Endothelial cell of umbilical vein (primary cell): ENCODE results near the gene CHCHD4. TPM values are rescaled to one million over a fixed set of nuclear protein-coding genes. Genes with fewer than 3 reads are reported as not detected.

ENCODE experiments used
- BruUV-seq: library from RNA; stranded (reverse); fragments of 400-500 nt; replicated peaks from 2 replicates; lab custom pipeline; 2021; lab: Mats Ljungman, UMichigan
- CTCF ChIA-PET: fragments of 300-600, 350-600 bp; sonication (Branson Sonifier 250); formaldehyde crosslinking; loops from one replicate; lab custom pipeline; 2021; ENCODE audit warnings: antibody characterized with exemption, inconsistent platforms; lab: Charles Lee
- POLR2A ChIA-PET: fragments of 300-600, 350-600 bp; sonication (Branson Sonifier 250); formaldehyde crosslinking; loops from one replicate; lab custom pipeline; 2021; ENCODE audit warnings: antibody characterized with exemption, inconsistent platforms; lab: Charles Lee
- DNase-seq: peaks from one replicate; pipeline ENCODE4 v3.0.0-alpha.2; 2011; ENCODE audit warnings: low read depth, low spot score
- FAIRE-seq: peaks from 2 replicates; lab custom pipeline; 2011; peaks lifted over from hg19 to GRCh38; lab: Jason Lieb, UNC
- H2AFZ ChIP-seq: 2 replicates; pipeline ENCODE4 v1.6.0; 2012; ENCODE audit warnings: low read depth, low read length, control low read depth, inconsistent platforms
- H3K27ac ChIP-seq: 2 replicates; pipeline ENCODE4 v1.5.1; 2011; ENCODE audit warnings: low read depth, mild to moderate bottlenecking, control low read depth, low read length, moderate library complexity; ENCODE audit not compliant: insufficient read depth
- H3K27me3 ChIP-seq, 2 experiments: 2 replicates each; pipeline versions ENCODE4 v1.6.0 to v1.6.1; 2011; ENCODE audit warnings: low read length in 2 of 2, mixed read lengths in 1 of 2; ENCODE audit not compliant: control insufficient read depth in 2 of 2, insufficient read depth in 2 of 2
- H3K36me3 ChIP-seq, 2 experiments: 2 replicates in 1 of 2; 3 replicates in 1 of 2; pipeline ENCODE4 v1.5.1; 2011; ENCODE audit warnings: low read length in 2 of 2, mild to moderate bottlenecking in 1 of 2, moderate library complexity in 1 of 2; ENCODE audit not compliant: control insufficient read depth in 2 of 2, insufficient read depth in 2 of 2; ENCODE audit errors: extremely low read depth in 1 of 2
- H3K4me1 ChIP-seq: 3 replicates; pipeline ENCODE4 v1.5.1; 2011; ENCODE audit warnings: mild to moderate bottlenecking, low read length; ENCODE audit not compliant: control insufficient read depth, insufficient read depth; ENCODE audit errors: extremely low read depth
- H3K4me2 ChIP-seq: 2 replicates; pipeline ENCODE4 v1.6.1; 2011; ENCODE audit warnings: low read length, control low read depth, mixed read lengths; ENCODE audit not compliant: insufficient read depth
- H3K4me3 ChIP-seq, 3 experiments: fragments of 200-600 bp in 1 of 3; sonication (generic), shearing (Covaris generic) in 1 of 3; replicated peaks in 1 of 3; 2 replicates each; pipeline ENCODE4 v1.5.1; 2011 to 2016; ENCODE audit warnings: control low read depth in 3 of 3, low read length in 3 of 3, mild to moderate bottlenecking in 2 of 3, inconsistent platforms in 1 of 3, low read depth in 1 of 3, moderate library complexity in 1 of 3; ENCODE audit not compliant: insufficient read depth in 1 of 3
- H3K79me2 ChIP-seq: 2 replicates; pipeline ENCODE4 v1.6.0; 2012; ENCODE audit warnings: low read length, inconsistent platforms; ENCODE audit not compliant: control insufficient read depth, insufficient read depth
- H3K9ac ChIP-seq: replicated peaks from 2 replicates; pipeline ENCODE3; 2011; ENCODE audit warnings: low read length, control low read depth; ENCODE audit not compliant: insufficient read depth; ENCODE audit errors: extremely low read depth
- H3K9me1 ChIP-seq: replicated peaks from 3 replicates; pipeline ENCODE4 v1.6.0; 2011; ENCODE audit warnings: mild to moderate bottlenecking, low read length; ENCODE audit not compliant: control insufficient read depth, insufficient read depth; ENCODE audit errors: extremely low read depth
- H3K9me3 ChIP-seq: replicated peaks from 2 replicates; pipeline ENCODE4 v1.5.1; 2012; ENCODE audit warnings: low read length, inconsistent platforms; ENCODE audit not compliant: control insufficient read depth, insufficient read depth
- H4K20me1 ChIP-seq: replicated peaks from 2 replicates; pipeline ENCODE3; 2011; ENCODE audit warnings: mild to moderate bottlenecking, low read length; ENCODE audit not compliant: control insufficient read depth, insufficient read depth; ENCODE audit errors: extremely low read depth
- EZH2 ChIP-seq: IDR thresholded peaks from 2 replicates; pipeline ENCODE4 v1.6.1; 2012; ENCODE audit warnings: borderline replicate concordance, low read depth, mild to moderate bottlenecking, moderate library complexity, low read length, inconsistent platforms; ENCODE audit not compliant: severe bottlenecking
- FOS ChIP-seq: IDR thresholded peaks from 2 replicates; pipeline ENCODE4 v1.6.1; 2011; ENCODE audit warnings: mild to moderate bottlenecking, low read length, moderate library complexity, borderline replicate concordance; ENCODE audit not compliant: insufficient read depth
- GATA2 ChIP-seq: IDR thresholded peaks from 2 replicates; pipeline ENCODE4 v1.7.0; 2011; ENCODE audit warnings: low read depth, mild to moderate bottlenecking, moderate library complexity, mixed read lengths, low read length; ENCODE audit not compliant: insufficient read length, insufficient read depth
- JUN ChIP-seq: IDR thresholded peaks from 2 replicates; pipeline ENCODE4 v1.6.1; 2011; ENCODE audit warnings: borderline replicate concordance, low read depth; ENCODE audit not compliant: insufficient read length, insufficient read depth
- MYC ChIP-seq: IDR thresholded peaks from one replicate; pipeline ENCODE4 v1.6.1; 2011; ENCODE audit warnings: mild to moderate bottlenecking, low read depth, low read length
- POLR2A ChIP-seq: IDR thresholded peaks from 2 replicates; pipeline ENCODE4 v1.6.1; 2012; ENCODE audit warnings: low read depth, mild to moderate bottlenecking, control low read depth, low read length
- POLR2AphosphoS5 ChIP-seq: IDR thresholded peaks from 2 replicates; pipeline ENCODE4 v1.6.1; 2012; ENCODE audit warnings: low read depth, mild to moderate bottlenecking, control low read depth, low read length, moderate library complexity; ENCODE audit not compliant: insufficient read depth
- dilution Hi-C: fragments of 300-500 bp; cut with MboI; formaldehyde crosslinking; loops from one replicate; pipeline ENCODE4 v1.15.0; 2019; ENCODE audit warnings: low sequenced_read_pairs; ENCODE audit not compliant: extremely low pct_ligation_motif_present
- intact Hi-C: fragments of 100-400 bp; cut with micrococcal nuclease; formaldehyde crosslinking; loops from one replicate; pipeline ENCODE4 v1.10.0; 2022
- polyA plus RNA-seq, 4 experiments: library from polyadenylated mRNA; depleted of rRNA in 3 of 4; stranded (reverse) in 3 of 4; unstranded in 1 of 4; fragments of >200 nt; gene quantifications; 2 replicates each; pipeline versions ENCODE4 v1.2.1 to v1.2.3, GENCODE V29; 2011 to 2012; ENCODE audit warnings: missing spikeins in 1 of 4
- total RNA-seq: library from RNA; stranded (reverse); gene quantifications from 2 replicates; pipeline ENCODE4 v1.2.3, GENCODE V29; 2021
- TF ChIP-seq, protein P1 (sequence below), 2 donors: IDR thresholded peaks; 1 replicate in 1 of 2; 2 replicates in 1 of 2; pipeline ENCODE4 v1.5.1; 2011; ENCODE audit warnings: low read length in 2 of 2, mild to moderate bottlenecking in 2 of 2, moderate library complexity in 2 of 2, control low read depth in 1 of 2, inconsistent platforms in 1 of 2, low read depth in 1 of 2; ENCODE audit not compliant: insufficient read depth in 1 of 2; ENCODE audit errors: extremely low read depth in 1 of 2
- TF ChIP-seq, protein P2 (sequence below): IDR thresholded peaks from 2 replicates; pipeline ENCODE4 v1.6.1; 2011; ENCODE audit not compliant: insufficient read depth, insufficient read length

Gene CHCHD4
- total and polyA plus RNA-seq, 2 donors (not counting 3 experiments of a cell fraction or from before 2014, with no cell fraction given) = 8.5 to 13.6 TPM

GRCh38 chr3:14122301-14122700 is 2.4 kb downstream of the CHCHD4 start:
- BruUV-seq = no TSS peak
- Histone ChIP-seq H3K27me3 (no peaks in the 10 kb centered on the region), H3K9me3 (no peaks in the 10 kb centered on the region), H3K36me3 (no peaks in the 10 kb centered on the region), H2AFZ (no peak overlapping the region), H3K9me1 (no peaks in the 10 kb centered on the region), H3K4me3 (no peak overlapping the region), H3K4me2 (no peak overlapping the region), H4K20me1 (no peaks in the 10 kb centered on the region), H3K9ac (no peak overlapping the region), H3K79me2 (peaks cover 29% of the 10 kb centered on the region), H3K27ac (no peak overlapping the region), H3K4me1 (peaks cover 22% of the 10 kb centered on the region)
- ChIA-PET POLR2A (no interaction called here), CTCF (interaction anchor here (1.2 to 1.9 kb wide), 2 partner anchors 10 to 226 kb away, joined by 3 to 5 read pairs; no protein-coding TSS in a partner anchor)
- dilution Hi-C loops = no loop called here
- no peak for FAIRE-seq
- TF ChIP-seq EZH2 (no peak), GATA2 (no peak)
- TF ChIP-seq, protein P1, sequence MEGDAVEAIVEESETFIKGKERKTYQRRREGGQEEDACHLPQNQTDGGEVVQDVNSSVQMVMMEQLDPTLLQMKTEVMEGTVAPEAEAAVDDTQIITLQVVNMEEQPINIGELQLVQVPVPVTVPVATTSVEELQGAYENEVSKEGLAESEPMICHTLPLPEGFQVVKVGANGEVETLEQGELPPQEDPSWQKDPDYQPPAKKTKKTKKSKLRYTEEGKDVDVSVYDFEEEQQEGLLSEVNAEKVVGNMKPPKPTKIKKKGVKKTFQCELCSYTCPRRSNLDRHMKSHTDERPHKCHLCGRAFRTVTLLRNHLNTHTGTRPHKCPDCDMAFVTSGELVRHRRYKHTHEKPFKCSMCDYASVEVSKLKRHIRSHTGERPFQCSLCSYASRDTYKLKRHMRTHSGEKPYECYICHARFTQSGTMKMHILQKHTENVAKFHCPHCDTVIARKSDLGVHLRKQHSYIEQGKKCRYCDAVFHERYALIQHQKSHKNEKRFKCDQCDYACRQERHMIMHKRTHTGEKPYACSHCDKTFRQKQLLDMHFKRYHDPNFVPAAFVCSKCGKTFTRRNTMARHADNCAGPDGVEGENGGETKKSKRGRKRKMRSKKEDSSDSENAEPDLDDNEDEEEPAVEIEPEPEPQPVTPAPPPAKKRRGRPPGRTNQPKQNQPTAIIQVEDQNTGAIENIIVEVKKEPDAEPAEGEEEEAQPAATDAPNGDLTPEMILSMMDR (IDR thresholded peaks at IDR 0.05; ENCODE audit: extremely low read depth in 1 of 2, insufficient read depth in 1 of 2, low read depth in 1 of 2, low read length in 2 of 2) = no peak
- TF ChIP-seq, protein P2, sequence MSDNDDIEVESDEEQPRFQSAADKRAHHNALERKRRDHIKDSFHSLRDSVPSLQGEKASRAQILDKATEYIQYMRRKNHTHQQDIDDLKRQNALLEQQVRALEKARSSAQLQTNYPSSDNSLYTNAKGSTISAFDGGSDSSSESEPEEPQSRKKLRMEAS = no peak
- no peak for DNase-seq
- intact Hi-C loops = loop anchor here (5.0 kb wide), 1 partner anchor 465 kb away; no protein-coding TSS in a partner anchor

DNA sequence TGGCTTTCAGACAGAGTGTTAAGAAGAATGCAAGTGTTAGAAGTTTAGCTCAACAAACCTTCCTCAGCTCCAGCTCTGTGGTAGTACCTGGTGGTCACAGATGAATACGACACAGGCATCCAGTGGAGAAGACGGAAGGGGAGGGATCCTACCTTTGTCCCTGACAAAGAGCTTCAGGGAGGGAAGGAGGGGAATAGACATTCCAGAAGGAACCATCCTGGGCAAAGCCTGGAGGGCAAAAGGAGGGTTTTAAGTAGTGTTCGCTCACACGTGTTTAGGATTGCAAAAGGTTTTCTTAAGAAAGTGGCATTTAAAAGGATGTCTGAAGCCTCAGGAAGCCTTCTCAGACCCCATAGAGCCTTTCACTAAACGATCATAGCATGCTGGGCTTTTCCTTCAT is 2.8 kb downstream of the CHCHD4 start:
- DNase-seq (no peak), FAIRE-seq (no peak)
- no peak overlapping the region for H3K9ac ChIP-seq
- POLR2A ChIA-PET = no interaction called here
- H3K9me1 ChIP-seq = no peaks in the 10 kb centered on the region
- H3K36me3 ChIP-seq = no peaks in the 10 kb centered on the region
- H3K4me1 ChIP-seq = peaks cover 20% of the 10 kb centered on the region
- dilution Hi-C loops = no loop called here
- no peaks in the 10 kb centered on the region for H4K20me1 ChIP-seq
- peaks cover 25% of the 10 kb centered on the region for H3K79me2 ChIP-seq
- H2AFZ ChIP-seq = no peak overlapping the region
- CTCF ChIA-PET = interaction anchor here (1.2 to 1.9 kb wide), 2 partner anchors 10 to 225 kb away, joined by 3 to 5 read pairs; no protein-coding TSS in a partner anchor
- no peaks in the 10 kb centered on the region for H3K27me3 ChIP-seq
- TF ChIP-seq POLR2A (no peak), POLR2AphosphoS5 (no peak), MYC (no peak), EZH2 (no peak), FOS (no peak), JUN (no peak), GATA2 (no peak)
- TF ChIP-seq, protein P1 (IDR thresholded peaks at IDR 0.05; ENCODE audit: extremely low read depth in 1 of 2, insufficient read depth in 1 of 2, low read depth in 1 of 2, low read length in 2 of 2) = no peak
- TF ChIP-seq, protein P2 = no peak
- no peaks in the 10 kb centered on the region for H3K9me3 ChIP-seq
- H3K27ac ChIP-seq = no peak overlapping the region
- no peak overlapping the region for H3K4me3 ChIP-seq
- no TSS peak for BruUV-seq
- intact Hi-C loops = loop anchor here (5.0 kb wide), 1 partner anchor 465 kb away; no protein-coding TSS in a partner anchor
- no peak overlapping the region for H3K4me2 ChIP-seq
